Loucy (cell line): ENCODE measurements around the gene SIRPA.

Experiments
- H2AFZ ChIP-seq: fragments of 200-600 bp; sonication (generic); 2 replicates; pipeline ENCODE4 v1.6.0; 2016; ENCODE audit warnings: antibody characterized with exemption, mild to moderate bottlenecking, low read length, moderate library complexity
- H3F3A ChIP-seq: fragments of 200-600 bp; 2 replicates; pipeline ENCODE4 v1.6.0; 2016; ENCODE audit warnings: antibody characterized with exemption, low read depth, mild to moderate bottlenecking
- H3K27me3 ChIP-seq: fragments of 200-600 bp; sonication (generic); 2 replicates; pipeline ENCODE4 v1.6.1; 2014; ENCODE audit warnings: low read length, mild to moderate bottlenecking; ENCODE audit not compliant: insufficient read depth, poor library complexity, severe bottlenecking
- H3K36me3 ChIP-seq: fragments of 200-600 bp; sonication (generic); 2 replicates; pipeline ENCODE4 v1.6.1; 2016; ENCODE audit warnings: low read length; ENCODE audit not compliant: insufficient read depth
- H3K4me1 ChIP-seq: fragments of 200-600 bp; sonication (generic); 2 replicates; pipeline ENCODE4 v1.5.1; 2014; ENCODE audit warnings: low read length, mild to moderate bottlenecking; ENCODE audit not compliant: insufficient read depth, poor library complexity, severe bottlenecking
- H3K4me2 ChIP-seq: fragments of 200-600 bp; sonication (generic); 2 replicates; pipeline ENCODE4 v1.6.0; 2014; ENCODE audit warnings: antibody characterized with exemption, low read length, low read depth, mild to moderate bottlenecking; ENCODE audit not compliant: poor library complexity, severe bottlenecking
- H3K4me3 ChIP-seq: fragments of 200-600 bp; sonication (generic); 2 replicates; pipeline ENCODE4 v1.5.1; 2014; ENCODE audit warnings: low read length, mild to moderate bottlenecking, mixed read lengths; ENCODE audit not compliant: poor library complexity, severe bottlenecking
- H3K79me2 ChIP-seq: fragments of 200-600 bp; sonication (generic); 2 replicates; pipeline ENCODE4 v1.6.1; 2014; ENCODE audit warnings: low read length; ENCODE audit not compliant: insufficient read depth
- H3K9ac ChIP-seq: fragments of 200-600 bp; sonication (generic); 2 replicates; pipeline ENCODE4 v1.6.0; 2014; ENCODE audit warnings: mild to moderate bottlenecking, low read depth, low read length, moderate library complexity; ENCODE audit not compliant: poor library complexity, severe bottlenecking
- H3K9me2 ChIP-seq: fragments of 200-600 bp; sonication (generic); replicated peaks from 2 replicates; pipeline ENCODE4 v1.6.1; 2016; ENCODE audit warnings: low read depth, low read length, mixed read lengths
- H3K9me3 ChIP-seq: fragments of 200-600 bp; sonication (generic); 2 replicates; pipeline ENCODE4 v1.6.1; 2014; ENCODE audit warnings: mild to moderate bottlenecking, antibody characterized with exemption, low read length, low read depth; ENCODE audit not compliant: insufficient read depth
- H4K20me1 ChIP-seq: fragments of 200-600 bp; sonication (generic); 2 replicates; pipeline ENCODE4 v1.6.0; 2014; ENCODE audit warnings: antibody characterized with exemption, low read length, mild to moderate bottlenecking; ENCODE audit not compliant: insufficient read depth, poor library complexity, severe bottlenecking
- EZH2phosphoT487 ChIP-seq: fragments of 200-600 bp; IDR thresholded peaks from 2 replicates; pipeline ENCODE4 v1.6.1; 2018; ENCODE audit warnings: antibody characterized with exemption, mild to moderate bottlenecking, moderate library complexity, borderline replicate concordance
- TF ChIP-seq, protein P1 (sequence below): fragments of 200-600 bp; sonication (generic); conservative IDR thresholded peaks from 2 replicates; pipeline ENCODE4 v1.5.1; 2014; ENCODE audit warnings: mild to moderate bottlenecking, antibody characterized with exemption, low read length

Gene SIRPA

DNA sequence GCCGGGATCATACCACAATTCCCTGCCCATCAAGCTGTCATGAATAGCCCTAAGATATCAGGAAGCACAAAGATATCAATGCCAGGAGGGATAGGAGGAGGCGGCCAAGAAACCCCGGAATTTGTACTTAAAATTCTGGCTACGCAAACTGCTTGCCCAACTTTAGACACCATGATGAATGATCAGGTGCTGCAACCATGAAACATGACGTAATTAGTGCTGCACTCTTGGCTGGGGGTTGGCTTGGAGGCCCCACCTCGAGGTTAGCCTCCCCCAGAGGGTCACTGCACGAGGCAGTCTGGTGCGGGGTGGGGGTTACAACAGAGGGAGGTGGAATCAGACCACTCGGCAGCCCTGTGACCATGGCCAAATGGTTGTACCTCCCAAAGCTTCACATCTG is 8.9 kb downstream of the SIRPA start:
- TF ChIP-seq, protein P1, sequence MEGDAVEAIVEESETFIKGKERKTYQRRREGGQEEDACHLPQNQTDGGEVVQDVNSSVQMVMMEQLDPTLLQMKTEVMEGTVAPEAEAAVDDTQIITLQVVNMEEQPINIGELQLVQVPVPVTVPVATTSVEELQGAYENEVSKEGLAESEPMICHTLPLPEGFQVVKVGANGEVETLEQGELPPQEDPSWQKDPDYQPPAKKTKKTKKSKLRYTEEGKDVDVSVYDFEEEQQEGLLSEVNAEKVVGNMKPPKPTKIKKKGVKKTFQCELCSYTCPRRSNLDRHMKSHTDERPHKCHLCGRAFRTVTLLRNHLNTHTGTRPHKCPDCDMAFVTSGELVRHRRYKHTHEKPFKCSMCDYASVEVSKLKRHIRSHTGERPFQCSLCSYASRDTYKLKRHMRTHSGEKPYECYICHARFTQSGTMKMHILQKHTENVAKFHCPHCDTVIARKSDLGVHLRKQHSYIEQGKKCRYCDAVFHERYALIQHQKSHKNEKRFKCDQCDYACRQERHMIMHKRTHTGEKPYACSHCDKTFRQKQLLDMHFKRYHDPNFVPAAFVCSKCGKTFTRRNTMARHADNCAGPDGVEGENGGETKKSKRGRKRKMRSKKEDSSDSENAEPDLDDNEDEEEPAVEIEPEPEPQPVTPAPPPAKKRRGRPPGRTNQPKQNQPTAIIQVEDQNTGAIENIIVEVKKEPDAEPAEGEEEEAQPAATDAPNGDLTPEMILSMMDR, result no peak

DNA sequence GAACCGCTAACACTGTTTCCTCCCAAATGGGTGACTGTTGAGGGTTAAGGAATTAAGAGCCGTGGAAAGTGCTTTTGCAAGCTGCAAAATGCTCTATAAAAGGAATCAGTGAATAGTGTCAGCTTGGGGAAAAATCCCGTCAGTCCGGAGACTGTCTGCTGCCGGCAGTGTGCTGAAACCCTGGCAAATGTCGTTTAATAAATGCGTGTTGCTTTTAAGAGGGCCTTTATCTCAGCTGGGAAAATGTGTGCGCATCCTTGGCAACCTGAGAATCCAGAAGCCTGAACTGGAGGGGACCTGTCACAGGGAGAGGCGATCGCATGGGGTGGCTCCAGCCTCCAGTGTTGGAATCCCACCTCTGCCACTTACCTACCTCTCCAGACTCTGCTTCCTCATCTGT is 9.8 kb downstream of the SIRPA start:
- Histone ChIP-seq H4K20me1 (no peaks in the 10 kb centered on the region), H3K79me2 (no peaks in the 10 kb centered on the region), H3K4me1 (peaks cover 14% of the 10 kb centered on the region), H3K4me3 (no peak overlapping the region), H3K36me3 (no peaks in the 10 kb centered on the region), H2AFZ (no peak overlapping the region), H3K27me3 (no peaks in the 10 kb centered on the region), H3K9me3 (no peaks in the 10 kb centered on the region), H3K9me2 (no peaks in the 10 kb centered on the region), H3K4me2 (no peak overlapping the region), H3K9ac (no peak overlapping the region), H3F3A (no peaks in the 10 kb centered on the region)
- TF ChIP-seq, protein P1, result no peak
- no peak for TF ChIP-seq EZH2phosphoT487

More for the DNA sequence above, 8.9 kb downstream of the SIRPA start:
- no peaks in the 10 kb centered on the region for H3K9me3 ChIP-seq
- no peak overlapping the region for H3K4me2 ChIP-seq
- no peaks in the 10 kb centered on the region for H3F3A ChIP-seq
- no peak overlapping the region for H3K4me3 ChIP-seq
- no peaks in the 10 kb centered on the region for H4K20me1 ChIP-seq
- no peaks in the 10 kb centered on the region for H3K79me2 ChIP-seq
- H3K36me3 ChIP-seq, result no peaks in the 10 kb centered on the region
- peaks cover 12% of the 10 kb centered on the region for H3K4me1 ChIP-seq
- H2AFZ ChIP-seq, result no peak overlapping the region
- H3K9me2 ChIP-seq, result no peaks in the 10 kb centered on the region
- H3K9ac ChIP-seq, result no peak overlapping the region
- H3K27me3 ChIP-seq, result no peaks in the 10 kb centered on the region

DNA sequence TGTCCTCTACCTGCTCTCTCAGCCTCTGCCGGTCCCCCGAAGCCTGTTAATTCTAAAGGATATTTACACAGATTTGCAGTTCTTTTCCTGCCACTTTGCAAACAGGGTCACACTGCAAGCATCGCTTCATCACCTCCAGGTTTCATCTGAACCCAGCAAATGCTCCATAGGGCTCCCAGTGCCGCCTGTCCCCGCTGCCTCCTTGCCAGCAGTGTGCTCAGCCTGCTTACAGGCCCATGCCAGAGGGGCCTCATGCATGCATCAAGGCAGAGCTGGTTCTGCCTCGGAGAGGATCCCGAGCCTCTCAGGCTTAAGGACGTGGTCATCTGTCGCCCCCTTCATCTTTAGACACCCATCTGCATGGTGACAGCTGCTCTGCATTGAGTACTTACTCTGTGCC is 10.5 kb downstream of the SIRPA start:
- Histone ChIP-seq H3K4me1 (peaks cover 14% of the 10 kb centered on the region), H3K4me2 (no peak overlapping the region), H3F3A (no peaks in the 10 kb centered on the region), H3K4me3 (no peak overlapping the region), H3K79me2 (no peaks in the 10 kb centered on the region), H2AFZ (no peak overlapping the region), H3K9ac (no peak overlapping the region), H3K36me3 (no peaks in the 10 kb centered on the region), H4K20me1 (no peaks in the 10 kb centered on the region), H3K27me3 (no peaks in the 10 kb centered on the region), H3K9me2 (no peaks in the 10 kb centered on the region), H3K9me3 (no peaks in the 10 kb centered on the region)
- TF ChIP-seq EZH2phosphoT487, result no peak
- TF ChIP-seq, protein P1, result no peak
